CD8-positive, alpha-beta memory T cell (primary cell): ENCODE measurements around the gene CD52. TPM values are rescaled to one million over a fixed set of nuclear protein-coding genes. Genes with fewer than 3 reads are reported as not detected.

Experiments used
- CTCF ChIA-PET: fragments of 350-600 bp; sonication (Branson Sonifier 250); formaldehyde crosslinking; loops from one replicate; lab custom pipeline; 2021; ENCODE audit warnings: antibody characterized with exemption; lab: Charles Lee
- POLR2A ChIA-PET: fragments of 350-600 bp; sonication (Branson Sonifier 250); formaldehyde crosslinking; loops from one replicate; lab custom pipeline; 2021; ENCODE audit warnings: antibody characterized with exemption; lab: Charles Lee
- DNase-seq, 5 donors: peaks; one replicate each; pipeline versions ENCODE4 v3.0.0 to v3.0.0-alpha.2; 2020 to 2022; ENCODE audit warnings: mixed read lengths in 1 of 5
- H3K27ac ChIP-seq: one replicate; pipeline ENCODE4 v1.7.0; 2013; ENCODE audit warnings: low read depth, mild to moderate bottlenecking, low read length, moderate library complexity
- H3K27me3 ChIP-seq: 2 replicates; pipeline ENCODE4 v1.7.0; 2013; ENCODE audit warnings: low read length, mild to moderate bottlenecking; ENCODE audit not compliant: insufficient read depth, poor library complexity, severe bottlenecking
- H3K36me3 ChIP-seq: 2 replicates; pipeline ENCODE4 v1.7.0; 2013; ENCODE audit warnings: mild to moderate bottlenecking, low read length, moderate library complexity; ENCODE audit not compliant: insufficient read depth
- H3K4me1 ChIP-seq: 2 replicates; pipeline ENCODE4 v1.7.0; 2013; ENCODE audit warnings: mild to moderate bottlenecking, low read length, moderate library complexity; ENCODE audit not compliant: insufficient read depth
- H3K4me3 ChIP-seq: 2 replicates; pipeline ENCODE4 v1.7.0; 2013; ENCODE audit warnings: mild to moderate bottlenecking, low read length
- H3K9me3 ChIP-seq: 2 replicates; pipeline ENCODE4 v1.7.0; 2013; ENCODE audit warnings: mild to moderate bottlenecking, low read length
- H3K27ac Mint-ChIP-seq, 8 donors: one replicate each; pipeline ENCODE4 v1.8.0; 2020 to 2021; ENCODE audit warnings: mixed read lengths in 8 of 8, mild to moderate bottlenecking in 6 of 8, inconsistent platforms in 3 of 8, moderate library complexity in 3 of 8
- H3K27me3 Mint-ChIP-seq, 2 donors: one replicate each; pipeline ENCODE4 v1.8.0; 2020 to 2021; ENCODE audit warnings: mixed read lengths in 2 of 2, mild to moderate bottlenecking in 1 of 2, moderate library complexity in 1 of 2
- H3K36me3 Mint-ChIP-seq, 3 donors: one replicate each; pipeline ENCODE4 v1.8.0; 2020 to 2021; ENCODE audit warnings: mixed read lengths in 3 of 3, inconsistent platforms in 1 of 3, mild to moderate bottlenecking in 1 of 3
- H3K4me1 Mint-ChIP-seq, 3 donors: one replicate each; pipeline ENCODE4 v1.8.0; 2020 to 2021; ENCODE audit warnings: mixed read lengths in 3 of 3, inconsistent platforms in 1 of 3, mild to moderate bottlenecking in 1 of 3
- H3K4me3 Mint-ChIP-seq, 7 donors: one replicate each; pipeline ENCODE4 v1.8.0; 2020 to 2021; ENCODE audit warnings: mixed read lengths in 7 of 7, mild to moderate bottlenecking in 6 of 7, moderate library complexity in 4 of 7, inconsistent platforms in 2 of 7
- H3K9me3 Mint-ChIP-seq, 5 donors: one replicate each; pipeline ENCODE4 v1.8.0; 2020 to 2022; ENCODE audit warnings: mixed read lengths in 5 of 5, mild to moderate bottlenecking in 3 of 5, moderate library complexity in 2 of 5, inconsistent platforms in 1 of 5
- polyA plus RNA-seq: library from polyadenylated mRNA; unstranded; fragments of 300-500 nt; fragmentation: Illumina TruSeq; gene quantifications from one replicate; pipeline ENCODE4 v1.2.3, GENCODE V29; 2021
- total RNA-seq, 2 experiments: library from RNA; stranded (reverse); gene quantifications; one replicate each; pipeline ENCODE4 v1.2.3, GENCODE V29; 2021

CD52 gene, protein sequence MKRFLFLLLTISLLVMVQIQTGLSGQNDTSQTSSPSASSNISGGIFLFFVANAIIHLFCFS
- total RNA-seq (100 to 1,000 TPM; 355 to 388 TPM), polyA plus RNA-seq (7,622 TPM)

- Histone ChIP-seq H3K36me3 (peaks cover 27% of the 10 kb centered on the region), H3K4me1 (peaks cover 70% of the 10 kb centered on the region), H3K9me3 (no peaks in the 10 kb centered on the region), H3K27ac (peak within 1 kb of the TSS; percentile 71), H3K4me3 (peak within 1 kb of the TSS; percentile 93), H3K27me3 (no peaks in the 10 kb centered on the region)
- ChIA-PET CTCF (interaction anchor here (1.0 to 32.6 kb wide), 14 partner anchors 9 to 173 kb away, joined by 3 to 840 read pairs (median 4); partner anchors contain the start of genes C1orf232, CEP85, LIN28A and SH3BGRL3), POLR2A (interaction anchor here (0.5 to 10.4 kb wide), 8 partner anchors 10 to 266 kb away, joined by 3 to 287 read pairs (median 5); partner anchors contain the start of genes SH3BGRL3 and UBXN11)
- Mint-ChIP-seq H3K4me1 (peaks cover 72 to 84% (median 75%) of the 10 kb centered on the region in 3 donors), H3K27ac (peak within 1 kb of the TSS; percentile 55 to 96 (median 90)), H3K4me3 (peak within 1 kb of the TSS; percentile 81 to 99 (median 92)), H3K9me3 (no peaks in the 10 kb centered on the region), H3K27me3 (peaks cover 0 to 2% of the 10 kb centered on the region in 2 donors), H3K36me3 (peaks cover 8 to 44% (median 15%) of the 10 kb centered on the region in 3 donors)
- peak; percentile 45 to 87 (median 67) for DNase-seq
Measured at GRCh38 chr1:26317612-26318337, at the start of gene CD52. Gene CD52 (plus strand): TSS chr1:26317958. CDS start chr1:26318018, 60 bp downstream.

DNA sequence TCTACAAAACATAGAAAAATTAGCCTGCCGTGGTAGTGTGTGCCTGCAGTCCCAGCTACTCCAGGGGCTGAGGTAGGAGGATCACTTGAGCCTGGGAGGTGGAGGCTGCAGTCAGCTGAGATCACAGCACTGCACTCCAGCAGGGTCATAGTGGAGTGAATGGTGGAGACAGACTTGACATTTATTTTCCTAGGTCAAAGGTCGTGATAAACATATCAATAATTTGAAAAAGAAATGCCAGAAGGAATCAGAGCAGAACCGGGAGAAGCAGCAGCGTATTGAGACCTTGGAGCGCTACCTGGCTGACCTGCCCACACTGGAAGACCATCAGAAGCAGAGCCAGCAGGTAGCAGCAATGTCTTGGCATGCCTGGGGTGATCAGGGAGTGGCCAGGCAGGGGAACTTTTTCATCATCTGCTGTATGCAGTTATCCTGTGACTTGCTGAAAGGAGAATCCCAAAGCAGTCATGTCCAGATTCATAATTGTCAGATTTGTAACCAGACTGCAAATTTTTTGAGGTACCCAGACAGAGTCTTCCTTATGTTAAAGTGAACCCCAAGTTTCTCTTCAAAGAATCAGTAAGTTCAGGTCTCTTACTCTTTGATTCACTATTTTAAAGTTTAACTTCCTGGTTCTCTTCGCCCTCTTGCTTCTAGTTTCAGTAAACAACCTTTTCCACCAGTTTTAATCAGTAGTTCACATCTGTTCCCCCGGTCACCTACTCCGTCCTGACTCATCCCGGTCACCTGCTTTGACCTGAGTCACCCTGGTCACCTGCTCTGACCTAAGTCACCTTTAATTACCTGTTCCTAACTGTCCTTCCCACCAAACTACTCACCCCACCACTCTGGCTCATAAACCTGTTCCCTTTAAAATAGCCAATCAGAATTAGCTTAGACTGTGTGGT lies 49.2 kb upstream of the CD52 start:
- no peak for DNase-seq
- CTCF ChIA-PET, result interaction anchor here (0.7 to 2.2 kb wide), 4 partner anchors 11 to 53 kb away, joined by 3 to 6 read pairs (median 4); partner anchors contain the start of gene CEP85
- Mint-ChIP-seq H3K27ac (peak overlapping the region in 1 of 8 donors; percentile 79), H3K27me3 (no peaks in the 10 kb centered on the region), H3K4me3 (no peak overlapping the region), H3K4me1 (no peaks in the 10 kb centered on the region), H3K9me3 (peaks cover 7 to 13% (median 12%) of the 10 kb centered on the region in 5 donors), H3K36me3 (peaks cover 22 to 74% (median 24%) of the 10 kb centered on the region in 3 donors)
- Histone ChIP-seq H3K4me3 (no peak overlapping the region), H3K27ac (no peak overlapping the region), H3K27me3 (no peaks in the 10 kb centered on the region), H3K4me1 (no peaks in the 10 kb centered on the region), H3K9me3 (no peaks in the 10 kb centered on the region), H3K36me3 (peaks cover 18% of the 10 kb centered on the region)
- POLR2A ChIA-PET, result no interaction called here

- Mint-ChIP-seq H3K27ac (peak overlapping the region in 1 of 8 donors; percentile 18), H3K9me3 (peaks cover 7 to 13% (median 12%) of the 10 kb centered on the region in 5 donors), H3K27me3 (no peaks in the 10 kb centered on the region), H3K4me1 (peaks cover 0 to 1% (median under 1%) of the 10 kb centered on the region in 3 donors), H3K4me3 (no peak overlapping the region), H3K36me3 (peaks cover 20 to 70% (median 24%) of the 10 kb centered on the region in 3 donors)
- CTCF ChIA-PET, result interaction anchor here (0.7 to 2.2 kb wide), 3 partner anchors 10 to 52 kb away, joined by 3 to 6 read pairs (median 3); no protein-coding TSS in a partner anchor
- Histone ChIP-seq H3K27me3 (no peaks in the 10 kb centered on the region), H3K4me1 (no peaks in the 10 kb centered on the region), H3K27ac (no peak overlapping the region), H3K9me3 (no peaks in the 10 kb centered on the region), H3K4me3 (no peak overlapping the region), H3K36me3 (peaks cover 20% of the 10 kb centered on the region)
- no peak for DNase-seq
- POLR2A ChIA-PET, result no interaction called here
Measured at GRCh38 chr1:26269198-26269550, 48.6 kb upstream of the CD52 start.

DNA sequence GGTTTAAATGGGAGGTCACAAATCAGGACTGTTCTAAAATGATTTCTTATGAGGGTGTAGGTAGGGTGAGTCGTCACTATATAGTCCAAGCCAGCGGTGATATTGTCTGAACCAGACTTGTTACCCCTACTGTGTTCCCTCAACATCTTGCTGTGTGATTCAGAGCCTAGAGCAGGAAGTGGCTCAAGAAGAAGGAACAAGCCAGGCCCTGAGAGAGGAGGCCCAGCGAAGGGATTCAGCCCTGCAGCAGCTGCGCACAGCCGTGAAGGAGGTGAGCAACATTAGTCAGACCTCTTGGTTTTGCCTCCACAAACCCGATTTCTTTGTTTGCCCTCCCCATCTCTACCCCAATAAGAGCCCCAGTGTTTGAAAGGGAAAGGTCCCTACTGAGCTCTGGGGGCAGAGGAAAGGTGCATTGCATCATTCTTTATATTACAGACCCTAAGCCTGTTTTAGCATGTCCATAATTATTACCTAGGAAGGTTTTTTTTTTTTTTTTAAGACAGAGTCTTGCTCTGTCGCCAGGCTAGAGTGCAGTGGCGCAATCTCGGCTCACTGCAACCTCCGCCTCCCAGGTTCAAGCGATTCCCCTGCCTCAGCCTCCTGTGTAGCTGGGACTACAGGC lies 42.8 kb upstream of the CD52 start:
- H3K4me3 Mint-ChIP-seq, result no peak overlapping the region
- DNase-seq, result no peak
- peaks cover 27% of the 10 kb centered on the region for H3K36me3 ChIP-seq
- H3K9me3 Mint-ChIP-seq, result peaks cover 0 to 2% (median 0%) of the 10 kb centered on the region in 5 donors
- ChIA-PET POLR2A (interaction anchor here (1.2 to 8.3 kb wide), 4 partner anchors 10 to 142 kb away, joined by 4 to 104 read pairs (median 10); partner anchors contain the start of gene CD52), CTCF (interaction anchor here (0.8 to 21.9 kb wide), 22 partner anchors 9 to 141 kb away, joined by 3 to 840 read pairs (median 5); partner anchors contain the start of genes CD52, UBXN11 and ZNF593)
- peaks cover 45 to 52% (median 45%) of the 10 kb centered on the region in 3 donors for H3K4me1 Mint-ChIP-seq
- peak overlapping the region; percentile 54 for H3K27ac ChIP-seq
- peaks cover 44% of the 10 kb centered on the region for H3K4me1 ChIP-seq
- peak overlapping the region in 7 of 8 donors; percentile 5 to 99 (median 31) for H3K27ac Mint-ChIP-seq
- H3K27me3 Mint-ChIP-seq, result no peaks in the 10 kb centered on the region
- H3K9me3 ChIP-seq, result no peaks in the 10 kb centered on the region
- no peak overlapping the region for H3K4me3 ChIP-seq
- no peaks in the 10 kb centered on the region for H3K27me3 ChIP-seq
- H3K36me3 Mint-ChIP-seq, result peaks cover 5 to 41% (median 14%) of the 10 kb centered on the region in 3 donors

DNA sequence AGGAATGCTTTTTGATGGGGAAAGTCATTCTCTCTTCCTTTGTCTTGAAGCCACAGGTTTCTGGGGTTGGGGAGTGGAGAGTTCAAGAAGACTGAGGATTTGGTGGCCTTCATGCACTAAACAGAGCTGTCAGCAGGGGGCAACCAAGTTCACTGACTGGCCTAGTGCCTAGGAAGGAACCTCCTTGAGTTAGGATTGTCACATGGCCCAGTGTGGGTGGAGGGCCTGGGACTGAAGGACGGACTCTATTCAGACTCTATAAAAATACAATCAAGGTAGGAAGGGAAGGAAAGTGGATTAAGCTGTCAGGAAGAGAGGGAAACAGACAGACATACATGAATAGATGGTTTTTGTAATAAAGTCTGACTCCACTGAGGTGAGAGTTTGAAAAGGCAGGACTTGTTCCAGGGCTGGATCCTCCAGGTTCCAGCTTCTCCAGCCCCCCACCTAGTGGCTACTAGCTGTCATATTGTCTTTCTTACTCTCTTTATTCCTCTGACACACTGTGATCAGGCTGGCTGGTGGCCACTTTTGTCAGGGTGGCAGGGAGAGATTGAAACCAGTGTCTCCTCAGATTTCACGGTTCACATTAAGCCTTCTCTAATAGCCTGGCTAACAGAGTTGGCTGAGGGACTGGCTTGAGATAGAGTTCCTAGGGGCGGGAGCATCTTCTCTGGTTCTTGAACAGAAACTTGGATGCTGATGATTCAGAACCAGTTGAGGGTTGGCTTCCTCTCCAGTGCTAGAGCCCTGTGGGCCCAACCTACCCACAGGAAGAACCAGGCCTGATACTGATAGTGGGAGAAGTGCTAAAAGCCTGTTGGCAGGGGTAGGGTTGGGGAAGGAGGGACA lies 42.0 kb upstream of the CD52 start:
- peak; percentile 59 to 83 (median 73) for DNase-seq
- Histone ChIP-seq H3K27me3 (no peaks in the 10 kb centered on the region), H3K36me3 (peaks cover 21% of the 10 kb centered on the region), H3K4me3 (peak overlapping the region; percentile 19), H3K9me3 (no peaks in the 10 kb centered on the region), H3K27ac (peak overlapping the region; percentile 54), H3K4me1 (peaks cover 48% of the 10 kb centered on the region)
- Mint-ChIP-seq H3K4me1 (peaks cover 47 to 52% (median 49%) of the 10 kb centered on the region in 3 donors), H3K27me3 (no peaks in the 10 kb centered on the region), H3K9me3 (no peaks in the 10 kb centered on the region), H3K4me3 (peak overlapping the region; percentile 35 to 84 (median 67)), H3K36me3 (peaks cover 0 to 39% (median 17%) of the 10 kb centered on the region in 3 donors), H3K27ac (peak overlapping the region; percentile 84 to 99 (median 96))
- ChIA-PET CTCF (interaction anchor here (0.7 to 21.9 kb wide), 25 partner anchors 10 to 196 kb away, joined by 3 to 840 read pairs (median 5); partner anchors contain the start of genes CD52, CEP85, UBXN11 and ZNF593), POLR2A (interaction anchor here (0.6 to 8.3 kb wide), 7 partner anchors 9 to 142 kb away, joined by 3 to 104 read pairs (median 5); partner anchors contain the start of gene CD52)

- POLR2A ChIA-PET, result interaction anchor here (1.3 to 8.3 kb wide), 6 partner anchors 9 to 141 kb away, joined by 3 to 104 read pairs (median 11); partner anchors contain the start of gene CD52
- H3K36me3 Mint-ChIP-seq, result peaks cover 5 to 39% (median 21%) of the 10 kb centered on the region in 3 donors
Measured at GRCh38 chr1:26276432-26276838, 41.3 kb upstream of the CD52 start.

More at GRCh38 chr1:26276432-26276838, 41.3 kb upstream of the CD52 start:
- Histone ChIP-seq H3K4me3 (peak overlapping the region; percentile 19), H3K27me3 (no peaks in the 10 kb centered on the region), H3K9me3 (no peaks in the 10 kb centered on the region), H3K27ac (peak overlapping the region; percentile 54), H3K36me3 (peaks cover 14% of the 10 kb centered on the region), H3K4me1 (peaks cover 54% of the 10 kb centered on the region)
- CTCF ChIA-PET, result interaction anchor here (0.7 to 21.9 kb wide), 23 partner anchors 10 to 149 kb away, joined by 3 to 840 read pairs (median 5); partner anchors contain the start of genes CD52, CEP85 and UBXN11
- peak overlapping the region; percentile 35 to 84 (median 67) for H3K4me3 Mint-ChIP-seq
- no peak for DNase-seq
- H3K27me3 Mint-ChIP-seq, result no peaks in the 10 kb centered on the region
- peaks cover 53 to 58% (median 55%) of the 10 kb centered on the region in 3 donors for H3K4me1 Mint-ChIP-seq
- no peaks in the 10 kb centered on the region for H3K9me3 Mint-ChIP-seq
- H3K27ac Mint-ChIP-seq, result peak overlapping the region; percentile 84 to 99 (median 96)
